HFF-Myc (cell line): ENCODE measurements around the gene UBASH3A.

Experiments used
- DNase-seq: peaks from one replicate; pipeline ENCODE4 v3.0.0-alpha.2; 2011; ENCODE audit warnings: low read depth; ENCODE audit errors: extremely low read depth
- H3K4me3 ChIP-seq: replicated peaks from 2 replicates; pipeline ENCODE4 v1.5.1; 2011; ENCODE audit warnings: low read depth, mild to moderate bottlenecking, control low read depth, low read length
- TF ChIP-seq, protein P1 (sequence below): IDR thresholded peaks from 2 replicates; pipeline ENCODE4 v1.5.1; 2012; ENCODE audit warnings: mild to moderate bottlenecking, low read depth, low read length, control low read depth; ENCODE audit errors: missing control alignments

UBASH3A gene

DNA sequence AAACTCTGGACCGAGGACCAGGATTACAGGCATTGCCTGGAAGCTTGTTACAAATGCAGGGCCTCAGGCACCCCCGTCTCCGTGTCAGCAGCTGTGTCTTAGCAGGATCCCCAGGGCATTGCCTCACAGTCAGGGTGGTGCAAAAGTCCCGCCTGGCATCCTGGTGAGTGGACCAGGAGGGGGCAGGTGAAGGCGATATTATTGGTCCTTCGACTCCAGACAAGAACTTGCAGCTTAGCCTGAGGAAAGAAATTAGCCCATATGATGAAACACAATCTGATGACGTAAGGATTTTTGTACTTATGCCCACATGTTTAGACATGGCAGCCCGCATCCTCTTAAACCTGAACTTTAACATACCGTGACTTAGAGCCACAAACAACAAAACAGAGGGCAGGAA lies 51.5 kb downstream of the UBASH3A start:
- no peak for DNase-seq
- H3K4me3 ChIP-seq: no peak overlapping the region

DNA sequence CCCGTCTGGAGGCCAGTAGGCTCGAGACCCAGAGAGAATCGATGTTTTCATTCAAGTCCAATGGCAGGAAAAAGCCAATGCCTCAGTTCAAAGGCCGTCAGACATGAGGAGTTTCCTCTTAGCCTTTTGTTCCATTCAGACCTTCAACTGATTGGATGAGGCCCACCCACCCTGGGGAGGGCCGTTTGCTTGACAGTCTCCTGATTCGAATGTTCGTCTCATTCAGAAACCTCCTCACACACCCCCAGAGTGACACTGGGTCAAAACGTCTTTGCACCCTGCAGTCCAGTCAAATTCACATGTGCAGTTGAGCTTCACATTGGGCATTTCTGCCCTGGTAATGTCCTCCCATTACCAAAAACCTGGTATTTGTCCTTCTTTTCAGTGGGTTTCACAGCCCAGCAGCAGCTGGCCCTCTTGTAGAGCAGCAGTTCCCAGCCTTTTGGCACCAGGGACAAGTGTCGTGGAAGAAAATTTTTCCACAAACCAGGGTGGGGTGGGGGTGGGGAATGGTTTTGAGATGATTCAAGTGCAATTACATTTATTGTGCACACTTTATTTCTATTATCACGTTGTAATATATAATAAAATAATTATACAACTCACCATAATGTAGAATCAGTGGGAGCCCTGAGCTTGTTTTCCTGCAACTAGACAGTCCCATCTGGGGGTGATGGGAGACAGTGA lies 52.2 kb downstream of the UBASH3A start:
- TF ChIP-seq, protein P1, sequence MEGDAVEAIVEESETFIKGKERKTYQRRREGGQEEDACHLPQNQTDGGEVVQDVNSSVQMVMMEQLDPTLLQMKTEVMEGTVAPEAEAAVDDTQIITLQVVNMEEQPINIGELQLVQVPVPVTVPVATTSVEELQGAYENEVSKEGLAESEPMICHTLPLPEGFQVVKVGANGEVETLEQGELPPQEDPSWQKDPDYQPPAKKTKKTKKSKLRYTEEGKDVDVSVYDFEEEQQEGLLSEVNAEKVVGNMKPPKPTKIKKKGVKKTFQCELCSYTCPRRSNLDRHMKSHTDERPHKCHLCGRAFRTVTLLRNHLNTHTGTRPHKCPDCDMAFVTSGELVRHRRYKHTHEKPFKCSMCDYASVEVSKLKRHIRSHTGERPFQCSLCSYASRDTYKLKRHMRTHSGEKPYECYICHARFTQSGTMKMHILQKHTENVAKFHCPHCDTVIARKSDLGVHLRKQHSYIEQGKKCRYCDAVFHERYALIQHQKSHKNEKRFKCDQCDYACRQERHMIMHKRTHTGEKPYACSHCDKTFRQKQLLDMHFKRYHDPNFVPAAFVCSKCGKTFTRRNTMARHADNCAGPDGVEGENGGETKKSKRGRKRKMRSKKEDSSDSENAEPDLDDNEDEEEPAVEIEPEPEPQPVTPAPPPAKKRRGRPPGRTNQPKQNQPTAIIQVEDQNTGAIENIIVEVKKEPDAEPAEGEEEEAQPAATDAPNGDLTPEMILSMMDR: no peak
- H3K4me3 ChIP-seq: no peak overlapping the region
- DNase-seq: no peak

More for the DNA sequence above, 51.5 kb downstream of the UBASH3A start:
- TF ChIP-seq, protein P1: no peak

DNA sequence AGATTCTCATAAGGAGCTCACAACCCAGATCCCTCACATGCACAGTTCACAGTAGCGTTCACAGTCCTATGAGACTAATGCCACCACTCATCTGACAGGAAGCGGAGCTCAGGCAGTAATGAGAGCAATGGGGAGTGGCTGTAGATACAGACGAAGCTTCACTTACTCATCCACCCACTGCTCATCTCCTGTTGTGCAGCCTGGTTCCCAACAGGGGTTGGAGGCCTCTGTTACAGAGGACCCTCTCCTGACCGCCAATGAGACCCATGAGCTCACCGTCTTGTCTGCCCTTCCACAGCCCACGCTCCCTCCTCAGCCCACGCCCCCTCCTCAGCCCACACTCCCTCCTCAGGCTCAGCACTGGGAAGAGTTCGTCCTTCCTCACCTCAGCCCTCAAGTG lies 52.8 kb downstream of the UBASH3A start:
- TF ChIP-seq, protein P1: no peak
- no peak overlapping the region for H3K4me3 ChIP-seq
- no peak for DNase-seq

DNA sequence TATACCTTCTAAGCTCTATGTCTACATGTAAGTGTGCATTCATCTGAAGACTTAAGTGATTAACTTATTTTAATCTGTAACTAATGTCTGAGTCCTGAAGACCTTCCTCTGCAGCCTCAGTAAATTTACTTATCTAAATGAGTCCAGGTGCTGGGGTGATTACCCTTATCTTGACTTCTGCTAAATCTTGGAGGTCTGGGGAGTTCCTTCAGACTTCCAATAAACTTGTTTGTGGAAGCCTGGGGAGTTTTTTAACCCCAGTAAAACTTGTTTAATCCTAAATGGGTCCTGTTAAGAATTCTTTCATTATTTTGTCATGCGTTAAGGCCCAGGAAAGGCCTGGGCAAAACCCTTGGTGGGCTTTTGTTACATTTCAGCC lies 55.4 kb downstream of the UBASH3A start:
- TF ChIP-seq, protein P1: no peak
- no peak for DNase-seq
- no peak overlapping the region for H3K4me3 ChIP-seq

DNA sequence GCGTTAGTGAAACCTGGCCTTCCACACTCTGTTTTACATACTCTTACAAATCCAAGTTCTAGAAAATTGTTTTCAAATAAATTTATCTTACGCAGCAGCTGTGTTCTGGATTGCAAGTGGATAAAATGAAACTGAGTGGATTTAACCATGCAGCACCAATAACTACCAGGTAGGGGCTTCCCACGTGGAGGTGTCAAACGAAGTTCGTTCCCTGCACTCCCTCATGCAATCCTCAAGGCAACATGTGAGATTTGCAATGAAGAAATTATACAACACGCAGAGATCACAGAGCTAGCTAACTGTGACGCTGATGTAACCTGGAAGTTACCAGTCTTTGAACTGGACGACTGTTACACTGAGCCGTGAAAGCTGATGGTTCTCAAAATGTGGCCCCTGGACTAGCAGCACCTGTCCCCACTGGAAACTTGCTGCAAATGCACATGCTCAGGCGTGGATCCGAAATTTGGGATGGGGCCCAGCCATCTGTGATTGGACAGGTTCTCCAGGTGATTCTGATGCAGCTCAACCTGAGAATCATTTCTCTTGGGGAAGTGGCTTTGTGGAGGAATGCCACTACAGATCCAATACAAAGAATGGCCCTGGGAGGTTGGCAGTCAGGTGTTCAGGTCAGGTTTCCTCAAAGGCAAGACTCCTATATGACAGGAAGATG lies 56.0 kb downstream of the UBASH3A start:
- no peak for DNase-seq
- TF ChIP-seq, protein P1: no peak
- no peak overlapping the region for H3K4me3 ChIP-seq

DNA sequence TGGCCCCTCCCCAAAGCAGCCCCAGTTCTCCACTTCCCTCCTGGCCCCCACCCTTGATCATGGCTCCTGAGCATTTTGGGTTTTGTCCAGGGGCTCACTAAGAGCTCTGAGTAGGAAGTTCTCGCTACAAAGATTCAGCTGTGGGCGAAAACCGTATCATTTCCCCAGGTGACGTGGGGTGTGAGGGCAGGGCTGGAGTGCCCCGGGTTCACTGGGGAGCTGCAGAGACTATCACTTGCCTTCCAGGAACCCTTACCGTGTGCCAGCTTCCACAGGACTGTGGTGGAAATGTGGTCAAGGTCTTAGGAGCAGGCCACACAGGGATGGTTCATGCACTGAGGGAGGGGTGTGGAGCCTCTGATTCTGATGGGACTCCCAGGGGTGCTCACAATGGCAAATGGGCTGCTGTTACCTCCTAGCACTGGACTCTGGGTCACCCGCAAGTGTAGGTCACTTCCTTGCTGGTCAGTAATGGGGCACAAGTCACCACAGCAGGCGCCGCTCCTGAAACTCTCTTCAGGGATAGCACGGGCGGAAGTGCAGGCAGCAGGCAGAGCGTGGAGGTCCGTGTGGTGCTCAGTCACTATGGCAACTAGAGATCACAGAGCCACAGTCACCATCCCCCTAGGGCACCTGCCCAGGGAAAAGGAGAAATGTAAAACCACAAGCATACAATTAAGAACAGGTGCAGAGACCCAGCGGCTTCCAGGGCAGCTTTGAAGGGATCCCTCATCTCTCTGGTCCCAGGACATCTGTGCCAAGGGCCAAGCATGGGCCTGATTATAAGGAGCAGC lies 56.9 kb downstream of the UBASH3A start:
- TF ChIP-seq, protein P1: no peak

More for the DNA sequence above, 56.9 kb downstream of the UBASH3A start:
- no peak for DNase-seq
- H3K4me3 ChIP-seq: no peak overlapping the region
